Caco-2 (cell line): Measurements from ENCODE around the gene NAA11. TPM values are rescaled to one million over a fixed set of nuclear protein-coding genes. Genes with fewer than 3 reads are reported as not detected.

ENCODE experiments used
- BruUV-seq: library from RNA; stranded (reverse); fragments of 400-500 nt; replicated peaks from 2 replicates; lab custom pipeline; 2021; lab: Mats Ljungman, UMichigan
- CTCF ChIA-PET: fragments of 300-600 bp; sonication (Branson Sonifier 250); formaldehyde crosslinking; loops from one replicate; lab custom pipeline; 2022; ENCODE audit warnings: antibody characterized with exemption; lab: Charles Lee
- POLR2A ChIA-PET: fragments of 300-600 bp; sonication (Branson Sonifier 250); formaldehyde crosslinking; loops from one replicate; lab custom pipeline; 2022; ENCODE audit warnings: antibody characterized with exemption; lab: Charles Lee
- DNase-seq, 2 experiments: peaks; one replicate each; pipeline versions ENCODE4 v3.0.0 to v3.0.0-alpha.2; 2020 to 2022
- H3K27me3 ChIP-seq: replicated peaks from 2 replicates; pipeline ENCODE4 v1.6.0; 2011; ENCODE audit warnings: low read length; ENCODE audit not compliant: control insufficient read depth, insufficient read depth
- H3K36me3 ChIP-seq: 2 replicates; pipeline ENCODE4 v1.5.1; 2011; ENCODE audit warnings: low read length; ENCODE audit not compliant: control insufficient read depth, insufficient read depth
- H3K4me1 ChIP-seq: fragments of 250-450 bp; sonication (Bioruptor Pico); 2 replicates; pipeline ENCODE4 v1.5.1; 2020; ENCODE audit warnings: mild to moderate bottlenecking
- H3K4me3 ChIP-seq: 2 replicates; pipeline ENCODE4 v1.5.1; 2011; ENCODE audit warnings: low read depth, mild to moderate bottlenecking, control low read depth, low read length
- H3K9me3 ChIP-seq: fragments of 250-450 bp; sonication (Bioruptor Pico); 2 replicates; pipeline ENCODE4 v1.5.1; 2020; ENCODE audit warnings: mild to moderate bottlenecking, moderate library complexity
- H3K27ac Mint-ChIP-seq: one replicate; pipeline ENCODE4 v1.8.0; 2022; ENCODE audit warnings: mixed read lengths; ENCODE audit not compliant: unreplicated experiment
- H3K27me3 Mint-ChIP-seq: one replicate; pipeline ENCODE4 v1.8.0; 2022; ENCODE audit warnings: mixed read lengths; ENCODE audit not compliant: insufficient read depth, unreplicated experiment
- H3K36me3 Mint-ChIP-seq: one replicate; pipeline ENCODE4 v1.8.0; 2022; ENCODE audit warnings: mild to moderate bottlenecking, mixed read lengths; ENCODE audit not compliant: insufficient read depth, unreplicated experiment
- H3K4me1 Mint-ChIP-seq: one replicate; pipeline ENCODE4 v1.8.0; 2022; ENCODE audit warnings: low read depth, mixed read lengths; ENCODE audit not compliant: unreplicated experiment
- H3K4me3 Mint-ChIP-seq: one replicate; pipeline ENCODE4 v1.8.0; 2022; ENCODE audit warnings: mild to moderate bottlenecking, moderate library complexity, mixed read lengths; ENCODE audit not compliant: unreplicated experiment
- H3K9me3 Mint-ChIP-seq: one replicate; pipeline ENCODE4 v1.8.0; 2022; ENCODE audit warnings: mixed read lengths; ENCODE audit not compliant: unreplicated experiment
- CTCF ChIP-seq, 2 experiments: fragments of 200-600 bp in 1 of 2; IDR thresholded peaks; 1 replicate in 1 of 2; 2 replicates in 1 of 2; pipeline versions ENCODE4 v1.5.1 to v1.8.0; 2011 to 2022; ENCODE audit warnings: antibody characterized with exemption in 1 of 2, control low read depth in 1 of 2, inconsistent platforms in 1 of 2, low read depth in 1 of 2, low read length in 1 of 2, mild to moderate bottlenecking in 1 of 2, moderate library complexity in 1 of 2; ENCODE audit not compliant: insufficient read depth in 1 of 2, severe bottlenecking in 1 of 2, unreplicated experiment in 1 of 2
- intact Hi-C: fragments of 100-400 bp; cut with micrococcal nuclease; formaldehyde crosslinking; loops from one replicate; pipeline ENCODE4 v1.10.0; 2022; ENCODE audit not compliant: unreplicated experiment
- total RNA-seq: library from RNA; stranded (reverse); gene quantifications from 2 replicates; pipeline ENCODE4 v1.2.3, GENCODE V29; 2022

NAA11 gene
- total RNA-seq, 1 experiment from 2014 or later = not detected

- no TSS peak for BruUV-seq
- H3K4me3 ChIP-seq = no peak overlapping the region
- no peaks in the 10 kb centered on the region for H3K9me3 Mint-ChIP-seq
- H3K4me3 Mint-ChIP-seq = no peak overlapping the region
- no peaks in the 10 kb centered on the region for H3K9me3 ChIP-seq
- ChIA-PET CTCF (no interaction called here), POLR2A (no interaction called here)
- no peak for DNase-seq
- H3K36me3 Mint-ChIP-seq = no peaks in the 10 kb centered on the region
- H3K4me1 Mint-ChIP-seq = no peaks in the 10 kb centered on the region
- no peak overlapping the region for H3K27ac Mint-ChIP-seq
- H3K4me1 ChIP-seq = no peaks in the 10 kb centered on the region
- no peak for TF ChIP-seq CTCF (IDR thresholded peaks at IDR 0.05; ENCODE audit: insufficient read depth in 1 of 2, low read depth in 1 of 2, low read length in 1 of 2, severe bottlenecking in 1 of 2, unreplicated experiment in 1 of 2)
- no peaks in the 10 kb centered on the region for H3K27me3 Mint-ChIP-seq
- intact Hi-C loops = no loop called here
- H3K27me3 ChIP-seq = no peaks in the 10 kb centered on the region
- no peaks in the 10 kb centered on the region for H3K36me3 ChIP-seq
These were observed 34.1 kb upstream of the NAA11 start for GRCh38 chr4:79360006-79360405.

- BruUV-seq = no TSS peak
- no peaks in the 10 kb centered on the region for H3K9me3 Mint-ChIP-seq
These were observed 32.6 kb upstream of the NAA11 start for GRCh38 chr4:79358438-79358837.

GRCh38 chr4:79357365-79357764 lies 31.5 kb upstream of the NAA11 start:
- no peaks in the 10 kb centered on the region for H3K9me3 Mint-ChIP-seq
- CTCF ChIA-PET = no interaction called here
- no peak overlapping the region for H3K4me3 Mint-ChIP-seq
- no TSS peak for BruUV-seq
- Histone ChIP-seq H3K27me3 (no peaks in the 10 kb centered on the region), H3K36me3 (no peaks in the 10 kb centered on the region), H3K4me1 (no peaks in the 10 kb centered on the region), H3K9me3 (no peaks in the 10 kb centered on the region), H3K4me3 (no peak overlapping the region)
- H3K27me3 Mint-ChIP-seq = no peaks in the 10 kb centered on the region
- no peak for TF ChIP-seq CTCF (IDR thresholded peaks at IDR 0.05; ENCODE audit: insufficient read depth in 1 of 2, low read depth in 1 of 2, low read length in 1 of 2, severe bottlenecking in 1 of 2, unreplicated experiment in 1 of 2)
- no peak for DNase-seq
- no peaks in the 10 kb centered on the region for H3K36me3 Mint-ChIP-seq
- intact Hi-C loops = no loop called here
- no peaks in the 10 kb centered on the region for H3K4me1 Mint-ChIP-seq
- POLR2A ChIA-PET = no interaction called here
- no peak overlapping the region for H3K27ac Mint-ChIP-seq

More at GRCh38 chr4:79358438-79358837, 32.6 kb upstream of the NAA11 start:
- POLR2A ChIA-PET = no interaction called here
- Mint-ChIP-seq H3K27me3 (no peaks in the 10 kb centered on the region), H3K36me3 (no peaks in the 10 kb centered on the region), H3K4me3 (no peak overlapping the region), H3K4me1 (no peaks in the 10 kb centered on the region), H3K27ac (no peak overlapping the region)
- TF ChIP-seq CTCF (IDR thresholded peaks at IDR 0.05; ENCODE audit: insufficient read depth in 1 of 2, low read depth in 1 of 2, low read length in 1 of 2, severe bottlenecking in 1 of 2, unreplicated experiment in 1 of 2) = no peak
- DNase-seq = no peak
- no peaks in the 10 kb centered on the region for H3K4me1 ChIP-seq
- no peaks in the 10 kb centered on the region for H3K27me3 ChIP-seq
- intact Hi-C loops = no loop called here
- H3K9me3 ChIP-seq = no peaks in the 10 kb centered on the region
- H3K4me3 ChIP-seq = no peak overlapping the region
- H3K36me3 ChIP-seq = no peaks in the 10 kb centered on the region
- CTCF ChIA-PET = no interaction called here
